Trophoblast cell (in vitro differentiated cells and primary cell): ENCODE measurements around the gene ASTN2.

Experiments
- DNase-seq, 2 donors: peaks; one replicate each; pipeline ENCODE4 v3.0.0-alpha.2; 2016
- H2AFZ ChIP-seq: 2 replicates; pipeline ENCODE4 v1.6.1; 2013; ENCODE audit warnings: low read length, moderate library complexity, mild to moderate bottlenecking; ENCODE audit not compliant: insufficient read depth, poor library complexity
- H2AK5ac ChIP-seq: 2 replicates; pipeline ENCODE4 v1.6.1; 2013; ENCODE audit warnings: mild to moderate bottlenecking, low read length
- H2BK120ac ChIP-seq: 2 replicates; pipeline ENCODE4 v1.6.1; 2013; ENCODE audit warnings: low read length, mild to moderate bottlenecking, moderate library complexity; ENCODE audit not compliant: insufficient read depth, poor library complexity
- H2BK12ac ChIP-seq: 2 replicates; pipeline ENCODE4 v1.6.1; 2013; ENCODE audit warnings: mild to moderate bottlenecking, low read length, moderate library complexity
- H2BK5ac ChIP-seq: 2 replicates; pipeline ENCODE4 v1.6.1; 2013; ENCODE audit warnings: low read length, low read depth, moderate library complexity, mild to moderate bottlenecking; ENCODE audit not compliant: poor library complexity
- H3K14ac ChIP-seq: 2 replicates; pipeline ENCODE4 v1.6.1; 2013; ENCODE audit warnings: mild to moderate bottlenecking, low read length
- H3K18ac ChIP-seq: 2 replicates; pipeline ENCODE4 v1.6.1; 2013; ENCODE audit warnings: mild to moderate bottlenecking, low read length
- H3K23ac ChIP-seq: 2 replicates; pipeline ENCODE4 v1.6.1; 2013; ENCODE audit warnings: low read length
- H3K27ac ChIP-seq: 2 replicates; pipeline ENCODE4 v1.5.1; 2013; ENCODE audit warnings: low read depth, mild to moderate bottlenecking, inconsistent platforms, low read length, moderate library complexity
- H3K27me3 ChIP-seq: 2 replicates; pipeline ENCODE4 v1.6.1; 2013; ENCODE audit warnings: inconsistent platforms, mild to moderate bottlenecking, low read length, moderate library complexity; ENCODE audit not compliant: insufficient read depth
- H3K36me3 ChIP-seq, 2 experiments: 1 replicate in 1 of 2; 2 replicates in 1 of 2; pipeline ENCODE4 v1.6.1; 2013; ENCODE audit warnings: low read length in 2 of 2, mild to moderate bottlenecking in 2 of 2, moderate library complexity in 1 of 2; ENCODE audit not compliant: insufficient read depth in 2 of 2, control insufficient read depth in 1 of 2
- H3K4ac ChIP-seq: 2 replicates; pipeline ENCODE4 v1.6.1; 2013; ENCODE audit warnings: low read depth, mild to moderate bottlenecking, low read length, moderate library complexity
- H3K4me1 ChIP-seq, 2 experiments: 1 replicate in 1 of 2; 2 replicates in 1 of 2; pipeline ENCODE4 v1.6.1; 2013; ENCODE audit warnings: low read length in 2 of 2, mild to moderate bottlenecking in 2 of 2, moderate library complexity in 1 of 2; ENCODE audit not compliant: insufficient read depth in 2 of 2, control insufficient read depth in 1 of 2
- H3K4me2 ChIP-seq: 2 replicates; pipeline ENCODE4 v1.6.1; 2013; ENCODE audit warnings: inconsistent platforms, mild to moderate bottlenecking, low read length, moderate library complexity
- H3K4me3 ChIP-seq: 2 replicates; pipeline ENCODE4 v1.5.1; 2013; ENCODE audit warnings: mild to moderate bottlenecking, low read depth, low read length, inconsistent platforms
- H3K79me1 ChIP-seq: one replicate; pipeline ENCODE4 v1.6.1; 2013; ENCODE audit warnings: low read length
- H3K79me2 ChIP-seq: 2 replicates; pipeline ENCODE4 v1.6.1; 2013; ENCODE audit warnings: low read length, mild to moderate bottlenecking; ENCODE audit not compliant: control insufficient read depth, insufficient read depth, poor library complexity
- H3K9ac ChIP-seq: 2 replicates; pipeline ENCODE4 v1.6.1; 2013; ENCODE audit warnings: mild to moderate bottlenecking, low read length
- H3K9me3 ChIP-seq: 2 replicates; pipeline ENCODE4 v1.6.1; 2013; ENCODE audit warnings: low read depth, mild to moderate bottlenecking, control low read depth, inconsistent platforms, low read length; ENCODE audit not compliant: insufficient read depth
- H4K12ac ChIP-seq: 2 replicates; pipeline ENCODE4 v1.6.1; 2013; ENCODE audit warnings: low read depth, mild to moderate bottlenecking, low read length, moderate library complexity
- H4K8ac ChIP-seq: 2 replicates; pipeline ENCODE4 v1.6.1; 2013; ENCODE audit warnings: low read depth, mild to moderate bottlenecking, low read length, moderate library complexity
- H4K91ac ChIP-seq: one replicate; pipeline ENCODE4 v1.6.1; 2013; ENCODE audit warnings: low read depth, mild to moderate bottlenecking, low read length, moderate library complexity
- WGBS: extraction: QIAGEN DNeasy Blood & Tissue Kit; methylation state at CpG from one replicate; pipeline ENCODE4 v1.1.7; 2013; ENCODE audit warnings: missing lambda C conversion rate; ENCODE audit not compliant: insufficient read length, insufficient coverage; ENCODE audit errors: extremely low coverage; 5-methylcytosine and 5-hydroxymethylcytosine counted together

ASTN2 gene

DNA sequence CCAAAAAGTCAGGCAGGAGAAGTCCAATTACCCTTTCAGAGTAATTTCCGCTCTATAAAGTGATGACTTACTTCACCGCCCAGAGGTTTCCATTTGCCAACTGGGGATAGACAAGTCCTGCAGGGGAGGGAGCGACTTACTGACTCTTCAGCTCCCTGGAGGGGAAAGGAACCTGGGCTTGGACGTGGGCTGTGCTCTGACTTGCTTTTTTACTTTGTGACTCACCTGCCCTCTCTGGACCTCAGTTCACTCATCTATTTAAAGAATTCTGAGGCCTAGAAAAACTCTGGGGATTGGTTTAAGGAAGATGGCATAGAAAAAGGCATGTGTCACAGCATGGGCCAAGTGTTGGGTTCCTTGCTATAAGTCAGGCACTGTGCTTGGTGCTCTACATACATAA, 908.2 kb downstream of the ASTN2 start:
- Histone ChIP-seq H2BK12ac (no peak overlapping the region), H3K27me3 (no peaks in the 10 kb centered on the region), H3K79me2 (no peaks in the 10 kb centered on the region), H2AK5ac (no peak overlapping the region), H3K9me3 (no peaks in the 10 kb centered on the region), H3K18ac (no peak overlapping the region), H2AFZ (no peak overlapping the region), H3K79me1 (no peaks in the 10 kb centered on the region), H3K4me2 (no peak overlapping the region), H4K8ac (no peak overlapping the region), H3K36me3 (no peaks in the 10 kb centered on the region), H3K4me1 (no peaks in the 10 kb centered on the region), H3K4ac (no peak overlapping the region), H2BK5ac (no peak overlapping the region), H3K27ac (no peak overlapping the region), H2BK120ac (no peak overlapping the region), H4K91ac (no peak overlapping the region), H3K14ac (no peak overlapping the region), H3K9ac (no peak overlapping the region), H3K4me3 (no peak overlapping the region), H4K12ac (no peak overlapping the region), H3K23ac (no peak overlapping the region)
- WGBS = no CpG with 5 or more reads among the region's 4 CpGs
- DNase-seq = no peak

DNA sequence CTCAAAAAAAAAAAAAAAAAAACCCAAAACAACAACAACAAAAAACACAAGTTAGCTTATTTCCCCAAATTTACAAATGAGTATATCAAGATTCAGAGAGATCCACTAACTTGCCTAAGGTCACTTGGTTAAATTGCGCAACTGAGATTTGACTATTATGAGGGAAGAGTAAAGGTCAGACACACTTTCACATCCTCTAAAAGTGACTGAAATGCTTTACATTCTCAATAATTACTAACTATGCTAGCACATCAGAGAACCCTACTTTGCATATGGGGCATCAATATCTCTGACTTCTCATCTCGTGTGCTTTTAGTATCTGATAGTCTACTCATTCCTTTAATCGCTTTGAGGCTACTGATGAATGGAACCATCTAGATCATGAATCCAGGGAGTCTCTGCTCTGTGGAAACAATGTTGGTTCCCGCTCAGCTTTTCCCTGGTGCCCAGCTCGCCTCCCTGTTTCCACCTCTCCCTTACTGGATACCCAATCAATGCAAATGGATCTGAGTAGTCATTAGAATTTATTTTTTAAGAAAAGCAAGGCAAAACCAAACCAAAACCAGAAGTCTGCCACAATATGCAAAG, 909.9 kb downstream of the ASTN2 start:
- no peak overlapping the region for H2BK5ac ChIP-seq
- H3K79me1 ChIP-seq = no peaks in the 10 kb centered on the region
- no peak overlapping the region for H3K14ac ChIP-seq
- no peak overlapping the region for H2AK5ac ChIP-seq
- H3K18ac ChIP-seq = no peak overlapping the region
- H3K4ac ChIP-seq = no peak overlapping the region
- H3K9me3 ChIP-seq = no peaks in the 10 kb centered on the region
- H3K23ac ChIP-seq = no peak overlapping the region
- H3K9ac ChIP-seq = no peak overlapping the region
- H2BK12ac ChIP-seq = no peak overlapping the region
- no peak overlapping the region for H4K91ac ChIP-seq
- H2AFZ ChIP-seq = no peak overlapping the region
- H3K79me2 ChIP-seq = no peaks in the 10 kb centered on the region
- DNase-seq = peak; percentile 15 to 73
- no peak overlapping the region for H4K12ac ChIP-seq
- no peak overlapping the region for H3K27ac ChIP-seq
- no peak overlapping the region for H4K8ac ChIP-seq
- H2BK120ac ChIP-seq = no peak overlapping the region
- no peak overlapping the region for H3K4me2 ChIP-seq
- WGBS = no CpG with 5 or more reads among the region's 5 CpGs
- H3K4me3 ChIP-seq = no peak overlapping the region
- no peaks in the 10 kb centered on the region for H3K4me1 ChIP-seq
- no peaks in the 10 kb centered on the region for H3K36me3 ChIP-seq
- no peaks in the 10 kb centered on the region for H3K27me3 ChIP-seq

DNA sequence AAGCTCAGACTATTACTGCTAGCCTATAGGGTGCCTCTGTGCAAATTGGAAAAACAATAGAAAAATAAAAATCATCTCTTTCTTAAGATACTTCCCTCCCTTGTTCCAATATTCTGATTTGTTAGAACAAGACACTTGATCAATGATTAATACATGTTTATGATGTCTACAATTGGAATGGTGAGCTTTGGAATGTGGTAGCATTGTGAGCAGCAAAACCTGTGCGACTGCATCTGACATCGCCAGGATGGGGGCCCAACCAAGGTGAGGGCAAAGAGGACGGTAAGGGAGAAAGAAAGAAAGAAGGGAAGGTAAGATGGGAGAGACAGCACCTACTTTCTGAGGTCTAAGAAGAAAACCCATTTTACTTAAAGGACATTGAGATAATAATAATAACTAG, 910.8 kb downstream of the ASTN2 start:
- H2BK5ac ChIP-seq = no peak overlapping the region
- H3K4ac ChIP-seq = no peak overlapping the region
- no peak overlapping the region for H3K4me2 ChIP-seq
- no CpG with 5 or more reads among the region's 3 CpGs for WGBS
- no peak overlapping the region for H4K8ac ChIP-seq
- H3K4me1 ChIP-seq = no peaks in the 10 kb centered on the region
- no peak overlapping the region for H3K18ac ChIP-seq
- H3K14ac ChIP-seq = no peak overlapping the region
- H3K79me2 ChIP-seq = no peaks in the 10 kb centered on the region
- no peaks in the 10 kb centered on the region for H3K27me3 ChIP-seq
- H2AFZ ChIP-seq = no peak overlapping the region
- peak; percentile 10 to 49 for DNase-seq
- no peak overlapping the region for H2AK5ac ChIP-seq
- no peak overlapping the region for H4K12ac ChIP-seq
- H3K9me3 ChIP-seq = no peaks in the 10 kb centered on the region
- no peak overlapping the region for H4K91ac ChIP-seq
- H3K79me1 ChIP-seq = no peaks in the 10 kb centered on the region
- no peak overlapping the region for H3K23ac ChIP-seq
- H2BK120ac ChIP-seq = no peak overlapping the region
- H2BK12ac ChIP-seq = no peak overlapping the region
- no peak overlapping the region for H3K27ac ChIP-seq
- H3K36me3 ChIP-seq = no peaks in the 10 kb centered on the region
- H3K4me3 ChIP-seq = no peak overlapping the region
- no peak overlapping the region for H3K9ac ChIP-seq

DNA sequence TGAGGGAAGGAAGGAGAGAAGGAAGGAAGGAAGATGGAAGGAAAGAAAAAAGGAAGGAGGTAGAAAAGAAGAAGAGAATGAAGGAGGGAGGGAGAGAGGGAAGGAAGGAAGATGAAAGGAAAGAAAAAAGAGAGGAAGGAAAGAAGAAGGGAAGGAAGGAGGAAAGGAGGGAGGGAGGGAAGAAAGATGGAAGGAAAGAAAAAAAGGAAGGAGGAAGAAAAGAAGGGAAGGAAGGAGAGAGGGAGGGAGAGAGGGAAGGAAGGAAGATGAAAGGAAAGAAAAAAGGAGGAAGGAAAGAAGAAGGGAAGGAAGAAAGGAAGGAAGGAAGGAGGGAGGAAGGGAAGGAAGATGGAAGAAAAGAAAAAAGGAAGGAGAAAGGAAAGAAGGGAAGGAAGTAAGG, 912.1 kb downstream of the ASTN2 start:
- no peak overlapping the region for H2BK12ac ChIP-seq

More for the DNA sequence above, 912.1 kb downstream of the ASTN2 start:
- no peak overlapping the region for H2BK120ac ChIP-seq
- no peak overlapping the region for H3K4me3 ChIP-seq
- H3K79me2 ChIP-seq = no peaks in the 10 kb centered on the region
- H3K4me2 ChIP-seq = no peak overlapping the region
- H3K4ac ChIP-seq = no peak overlapping the region
- no peak overlapping the region for H3K14ac ChIP-seq
- H4K12ac ChIP-seq = no peak overlapping the region
- DNase-seq = no peak
- H3K18ac ChIP-seq = no peak overlapping the region
- no peak overlapping the region for H4K91ac ChIP-seq
- H3K27me3 ChIP-seq = no peaks in the 10 kb centered on the region
- H3K36me3 ChIP-seq = no peaks in the 10 kb centered on the region
- H4K8ac ChIP-seq = no peak overlapping the region
- no peaks in the 10 kb centered on the region for H3K79me1 ChIP-seq
- H2AK5ac ChIP-seq = no peak overlapping the region
- no peak overlapping the region for H2AFZ ChIP-seq
- no peak overlapping the region for H3K27ac ChIP-seq
- no peaks in the 10 kb centered on the region for H3K4me1 ChIP-seq
- no peak overlapping the region for H2BK5ac ChIP-seq
- H3K9me3 ChIP-seq = no peaks in the 10 kb centered on the region
- no peak overlapping the region for H3K23ac ChIP-seq
- no peak overlapping the region for H3K9ac ChIP-seq
